Hepatocyte (in vitro differentiated cells): Measurements from ENCODE around the gene MDM2. TPM values are rescaled to one million over a fixed set of nuclear protein-coding genes. Genes with fewer than 3 reads are reported as not detected.

Source experiments
- DNase-seq: peaks from one replicate; pipeline ENCODE4 v3.0.0-alpha.2; 2016; ENCODE audit warnings: low spot score
- H2AFZ ChIP-seq: fragments of 200-600 bp; sonication (generic); 2 replicates; pipeline ENCODE4 v1.6.0; 2016; ENCODE audit warnings: antibody characterized with exemption, mild to moderate bottlenecking
- H3K27ac ChIP-seq: fragments of 200-600 bp; sonication (generic); 2 replicates; pipeline ENCODE4 v1.5.1; 2016; ENCODE audit warnings: mild to moderate bottlenecking
- H3K27me3 ChIP-seq: fragments of 200-600 bp; sonication (generic); 2 replicates; pipeline ENCODE4 v1.6.1; 2016
- H3K36me3 ChIP-seq: fragments of 200-600 bp; sonication (generic); replicated peaks from 2 replicates; pipeline ENCODE4 v1.5.1; 2016; ENCODE audit warnings: low read depth; ENCODE audit not compliant: insufficient read depth
- H3K4me1 ChIP-seq: fragments of 200-600 bp; sonication (generic); 2 replicates; pipeline ENCODE4 v1.5.1; 2016; ENCODE audit warnings: mild to moderate bottlenecking, moderate library complexity; ENCODE audit not compliant: insufficient read depth
- H3K4me2 ChIP-seq: fragments of 200-600 bp; sonication (generic); 2 replicates; pipeline ENCODE4 v1.6.0; 2016
- H3K4me3 ChIP-seq: fragments of 200-600 bp; sonication (generic); 2 replicates; pipeline ENCODE4 v1.5.1; 2016; ENCODE audit warnings: mild to moderate bottlenecking
- H3K79me2 ChIP-seq: fragments of 200-600 bp; sonication (generic); 2 replicates; pipeline ENCODE4 v1.6.0; 2017; ENCODE audit warnings: mild to moderate bottlenecking
- H3K9me2 ChIP-seq: fragments of 200-600 bp; sonication (generic); replicated peaks from 2 replicates; pipeline ENCODE4 v1.6.0; 2017; ENCODE audit warnings: mild to moderate bottlenecking; ENCODE audit not compliant: insufficient read depth
- H3K9me3 ChIP-seq: fragments of 200-600 bp; sonication (generic); 2 replicates; pipeline ENCODE4 v1.5.1; 2016; ENCODE audit warnings: low read depth, mild to moderate bottlenecking
- H4K20me1 ChIP-seq: fragments of 200-600 bp; sonication (generic); 2 replicates; pipeline ENCODE4 v1.6.0; 2016; ENCODE audit warnings: mild to moderate bottlenecking; ENCODE audit not compliant: insufficient read depth, poor library complexity, severe bottlenecking
- EZH2 ChIP-seq: fragments of 200-600 bp; sonication (generic); IDR thresholded peaks from 2 replicates; pipeline ENCODE4 v1.6.1; 2016; ENCODE audit warnings: antibody characterized with exemption, mild to moderate bottlenecking, borderline replicate concordance
- EZH2phosphoT487 ChIP-seq: fragments of 200-600 bp; sonication (generic); IDR thresholded peaks from one replicate; pipeline ENCODE4 v1.6.1; 2018; ENCODE audit warnings: antibody characterized with exemption, mild to moderate bottlenecking, low read depth, moderate library complexity; ENCODE audit not compliant: unreplicated experiment, severe bottlenecking
- WGBS: methylation state at CpG from one replicate; pipeline ENCODE4 v1.1.6; 2016; ENCODE audit warnings: low lambda C conversion rate; ENCODE audit errors: missing lambda C conversion rate; 5-methylcytosine and 5-hydroxymethylcytosine counted together
- polyA plus RNA-seq: library from polyadenylated mRNA; unstranded; fragments of >200 nt; fragmentation: Nextera tagmentation; extraction: Ambion mirVana; gene quantifications from 2 replicates; pipeline ENCODE4 v1.2.1, GENCODE V29; 2016
- total RNA-seq: library from RNA; depleted of rRNA; stranded (reverse); fragments of >200 nt; gene quantifications from 2 replicates; pipeline ENCODE4 v1.2.3, GENCODE V29; 2014
- TF ChIP-seq, protein P1 (sequence below): fragments of 200-600 bp; sonication (generic); IDR thresholded peaks from 2 replicates; pipeline ENCODE4 v1.5.1; 2016; ENCODE audit warnings: antibody characterized with exemption, mild to moderate bottlenecking; ENCODE audit not compliant: poor library complexity

MDM2 gene
- total and polyA plus RNA-seq, 2 experiments from 2014 or later: 42.0 to 77.4 TPM

DNA sequence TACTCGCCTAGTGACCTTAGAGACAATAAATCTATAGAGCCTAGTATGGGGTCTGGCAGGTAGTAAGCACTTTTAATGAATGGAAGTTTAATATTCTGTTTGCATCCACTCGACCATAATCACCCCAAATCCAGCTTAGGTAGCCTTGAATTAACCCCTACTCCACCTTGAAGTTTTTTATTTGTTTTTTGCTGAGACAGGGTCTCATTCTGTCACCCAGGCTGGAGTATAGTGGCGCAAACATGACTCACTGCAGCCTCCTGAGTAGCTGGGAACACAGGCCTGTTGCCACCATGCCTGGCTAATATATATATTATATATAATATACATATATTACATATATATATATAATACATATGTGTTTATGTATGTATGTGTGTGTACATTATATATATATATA, 38.8 kb downstream of the MDM2 start:
- peaks cover 4% of the 10 kb centered on the region for H3K36me3 ChIP-seq
- no peaks in the 10 kb centered on the region for H3K27me3 ChIP-seq
- no peak overlapping the region for H2AFZ ChIP-seq
- DNase-seq: no peak
- H3K27ac ChIP-seq: no peak overlapping the region
- H4K20me1 ChIP-seq: no peaks in the 10 kb centered on the region
- 87% methylated on average over 3 of the region's 3 CpGs for WGBS
- H3K9me3 ChIP-seq: no peaks in the 10 kb centered on the region
- no peak overlapping the region for H3K4me3 ChIP-seq
- H3K79me2 ChIP-seq: no peaks in the 10 kb centered on the region
- no peaks in the 10 kb centered on the region for H3K4me1 ChIP-seq
- TF ChIP-seq, protein P1, sequence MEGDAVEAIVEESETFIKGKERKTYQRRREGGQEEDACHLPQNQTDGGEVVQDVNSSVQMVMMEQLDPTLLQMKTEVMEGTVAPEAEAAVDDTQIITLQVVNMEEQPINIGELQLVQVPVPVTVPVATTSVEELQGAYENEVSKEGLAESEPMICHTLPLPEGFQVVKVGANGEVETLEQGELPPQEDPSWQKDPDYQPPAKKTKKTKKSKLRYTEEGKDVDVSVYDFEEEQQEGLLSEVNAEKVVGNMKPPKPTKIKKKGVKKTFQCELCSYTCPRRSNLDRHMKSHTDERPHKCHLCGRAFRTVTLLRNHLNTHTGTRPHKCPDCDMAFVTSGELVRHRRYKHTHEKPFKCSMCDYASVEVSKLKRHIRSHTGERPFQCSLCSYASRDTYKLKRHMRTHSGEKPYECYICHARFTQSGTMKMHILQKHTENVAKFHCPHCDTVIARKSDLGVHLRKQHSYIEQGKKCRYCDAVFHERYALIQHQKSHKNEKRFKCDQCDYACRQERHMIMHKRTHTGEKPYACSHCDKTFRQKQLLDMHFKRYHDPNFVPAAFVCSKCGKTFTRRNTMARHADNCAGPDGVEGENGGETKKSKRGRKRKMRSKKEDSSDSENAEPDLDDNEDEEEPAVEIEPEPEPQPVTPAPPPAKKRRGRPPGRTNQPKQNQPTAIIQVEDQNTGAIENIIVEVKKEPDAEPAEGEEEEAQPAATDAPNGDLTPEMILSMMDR: no peak
- no peak for TF ChIP-seq EZH2
- TF ChIP-seq EZH2phosphoT487: no peak
- no peaks in the 10 kb centered on the region for H3K9me2 ChIP-seq
- H3K4me2 ChIP-seq: no peak overlapping the region

DNA sequence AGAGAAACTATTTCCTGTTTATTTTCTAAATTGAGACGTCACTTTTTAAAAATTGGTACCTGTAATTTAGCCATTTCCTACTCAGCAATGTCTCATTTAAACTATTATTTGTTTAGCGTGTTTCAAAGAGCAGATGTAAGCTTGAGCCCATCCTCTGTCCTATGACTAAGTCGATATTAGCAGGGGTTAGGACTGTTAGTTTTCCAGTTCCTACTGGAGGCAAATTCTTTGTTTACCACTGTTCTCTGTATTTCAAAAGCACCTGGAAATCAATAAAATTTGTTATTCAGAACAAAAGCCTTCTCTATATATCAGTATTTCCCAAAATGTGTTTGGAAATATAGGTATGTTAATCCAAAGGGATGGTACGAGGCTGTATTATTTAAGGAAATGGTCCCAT, 42.4 kb downstream of the MDM2 start:
- H4K20me1 ChIP-seq: no peaks in the 10 kb centered on the region
- H2AFZ ChIP-seq: no peak overlapping the region
- no peak overlapping the region for H3K4me2 ChIP-seq
- no peak for DNase-seq
- no peak overlapping the region for H3K4me3 ChIP-seq
- H3K9me2 ChIP-seq: no peaks in the 10 kb centered on the region
- peaks cover 2% of the 10 kb centered on the region for H3K36me3 ChIP-seq
- 59% methylated on average over 4 of the region's 4 CpGs for WGBS
- H3K79me2 ChIP-seq: no peaks in the 10 kb centered on the region
- H3K27ac ChIP-seq: no peak overlapping the region
- H3K27me3 ChIP-seq: no peaks in the 10 kb centered on the region
- no peaks in the 10 kb centered on the region for H3K9me3 ChIP-seq
- TF ChIP-seq, protein P1: no peak
- TF ChIP-seq EZH2 (no peak), EZH2phosphoT487 (no peak)
- H3K4me1 ChIP-seq: no peaks in the 10 kb centered on the region

DNA sequence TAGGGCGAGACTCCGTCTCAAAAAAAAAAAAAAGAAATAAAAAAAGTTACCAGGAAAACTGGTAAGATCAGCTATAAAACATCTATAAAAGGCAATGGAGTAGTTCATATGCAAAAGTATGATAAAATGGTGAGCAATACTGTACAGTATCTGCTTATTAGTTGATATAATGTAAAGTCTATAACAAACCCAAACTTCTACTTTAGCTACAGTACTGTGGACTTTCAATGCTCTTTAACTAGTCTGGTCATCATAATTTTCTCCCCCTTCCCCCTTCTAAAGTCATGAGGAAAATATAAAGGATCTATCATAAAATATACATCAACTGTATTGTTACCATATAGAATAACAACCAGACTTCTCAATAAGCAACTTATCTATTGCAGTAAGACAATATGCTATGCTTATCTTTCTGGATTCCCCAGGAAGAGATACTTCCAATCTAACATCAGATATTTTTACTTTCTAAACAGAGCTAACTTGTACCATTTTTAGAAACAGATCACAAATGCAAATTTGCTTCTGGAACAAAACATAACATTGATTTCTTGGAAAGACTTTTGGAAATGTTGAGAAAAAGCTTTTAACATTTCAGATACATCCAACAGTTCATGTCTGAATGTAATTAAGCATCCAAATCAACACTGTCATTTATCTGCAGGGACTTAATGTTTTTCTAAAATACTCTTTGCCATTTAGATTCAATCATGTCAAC, 43.8 kb downstream of the MDM2 start:
- TF ChIP-seq EZH2 (no peak), EZH2phosphoT487 (no peak)
- TF ChIP-seq, protein P1: no peak
- WGBS: 100% methylated on average over 2 of the region's 2 CpGs
- H2AFZ ChIP-seq: no peak overlapping the region
- H3K9me3 ChIP-seq: no peaks in the 10 kb centered on the region
- no peaks in the 10 kb centered on the region for H4K20me1 ChIP-seq
- H3K4me1 ChIP-seq: no peaks in the 10 kb centered on the region
- H3K4me2 ChIP-seq: no peak overlapping the region
- no peaks in the 10 kb centered on the region for H3K27me3 ChIP-seq
- DNase-seq: no peak
- H3K79me2 ChIP-seq: no peaks in the 10 kb centered on the region
- no peaks in the 10 kb centered on the region for H3K9me2 ChIP-seq
- H3K27ac ChIP-seq: no peak overlapping the region
- no peak overlapping the region for H3K4me3 ChIP-seq
- no peaks in the 10 kb centered on the region for H3K36me3 ChIP-seq
